ENCODE measurements around the gene GPR162.

Gene GPR162

GRCh38 chr12:6823182-6824084 lies 1.8 kb downstream of the GPR162 start:
- DNase-seq = no peak

- DNase-seq = no peak
Measured at GRCh38 chr12:6824085-6824775, 2.6 kb downstream of the GPR162 start.

DNA sequence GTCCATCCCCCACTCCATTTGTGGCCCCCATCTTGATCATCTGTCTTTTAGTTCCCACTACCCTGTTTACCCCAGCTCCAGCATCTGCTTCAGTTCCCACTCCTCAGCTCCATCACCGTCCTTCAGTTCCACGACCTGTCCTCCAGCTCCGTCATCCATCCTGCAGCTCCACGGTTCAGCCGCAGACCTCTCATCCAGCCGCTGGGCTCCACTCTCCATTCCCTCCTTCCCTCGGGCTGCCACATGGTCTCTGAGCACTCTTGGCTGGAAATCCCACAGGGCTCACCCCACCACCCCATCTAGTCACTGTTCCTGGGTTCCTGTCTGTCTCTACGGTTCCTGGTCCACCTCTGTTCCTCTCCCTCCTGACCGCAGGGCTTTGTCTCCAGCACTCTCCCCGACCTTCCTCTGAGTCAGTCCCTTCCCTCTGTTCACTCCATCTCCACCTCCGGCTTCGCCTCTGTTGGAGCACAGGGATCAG lies 3.3 kb downstream of the GPR162 start:
- DNase-seq = no peak

DNA sequence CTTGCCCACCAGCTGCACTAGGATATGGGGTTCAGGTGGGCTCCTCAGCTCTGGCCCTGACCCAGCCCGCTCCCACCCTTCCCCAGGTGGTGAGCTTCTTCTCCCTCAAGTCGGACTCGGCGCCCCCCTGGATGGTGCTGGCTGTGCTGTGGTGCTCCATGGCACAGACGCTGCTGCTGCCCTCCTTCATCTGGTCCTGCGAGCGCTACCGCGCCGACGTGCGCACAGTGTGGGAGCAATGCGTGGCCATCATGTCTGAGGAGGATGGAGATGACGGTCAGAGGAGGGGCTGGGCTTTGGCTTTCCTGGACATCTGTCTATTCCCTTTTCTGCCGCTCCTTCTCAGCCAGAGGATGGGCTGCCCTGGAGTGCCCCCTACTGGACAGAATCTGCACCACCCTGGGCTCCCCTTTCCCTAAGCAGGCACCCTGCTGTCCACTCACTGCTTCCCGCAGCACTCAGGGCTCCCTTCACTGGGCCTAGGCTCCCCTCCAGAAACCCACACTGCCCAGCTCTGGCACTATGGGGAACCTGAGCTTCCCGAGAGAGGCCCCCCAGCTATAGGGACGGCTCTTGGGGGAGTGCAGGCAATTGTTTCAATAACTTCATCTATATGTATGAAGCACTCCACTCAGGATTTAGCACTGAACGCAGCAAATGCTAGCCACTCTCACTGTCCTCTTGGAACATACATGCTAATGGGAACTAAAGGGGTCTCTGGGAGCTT lies 3.9 kb downstream of the GPR162 start:
- DNase-seq = peak; percentile 83

GRCh38 chr12:6826125-6826733 lies 4.6 kb downstream of the GPR162 start:
- no peak for DNase-seq

GRCh38 chr12:6826734-6827436 lies 5.3 kb downstream of the GPR162 start:
- DNase-seq = no peak

DNA sequence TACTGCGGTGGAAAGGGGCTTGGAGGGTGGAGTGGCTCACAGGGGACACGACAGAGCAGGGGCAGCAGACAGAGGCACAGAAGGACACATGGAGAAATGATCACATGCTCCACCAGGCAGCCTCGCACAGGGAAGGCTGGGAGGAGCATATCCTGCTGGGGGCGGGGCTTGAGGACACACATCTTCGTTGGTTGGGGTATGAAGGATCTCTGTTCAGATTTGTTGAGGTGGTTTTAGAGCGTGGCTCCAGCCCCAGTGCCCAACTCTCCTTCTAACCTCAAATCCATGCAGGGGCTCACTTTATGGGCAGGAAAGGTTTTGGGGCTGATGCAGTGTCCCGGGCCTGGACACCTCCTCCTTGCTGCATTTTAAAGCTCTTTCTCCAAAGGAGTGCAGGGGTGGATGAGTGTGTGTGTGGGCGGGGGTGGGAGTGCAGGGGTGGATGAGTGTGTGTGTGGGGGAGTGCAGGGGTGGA lies 5.9 kb downstream of the GPR162 start:
- DNase-seq = peak; percentile 85

GRCh38 chr12:6827982-6828780 lies 6.6 kb downstream of the GPR162 start, which contains the start of gene P3H3:
Gene P3H3 (plus strand): TSS chr12:6828407. CDS start chr12:6828441, 34 bp downstream.
- DNase-seq = peak; percentile 63

DNA sequence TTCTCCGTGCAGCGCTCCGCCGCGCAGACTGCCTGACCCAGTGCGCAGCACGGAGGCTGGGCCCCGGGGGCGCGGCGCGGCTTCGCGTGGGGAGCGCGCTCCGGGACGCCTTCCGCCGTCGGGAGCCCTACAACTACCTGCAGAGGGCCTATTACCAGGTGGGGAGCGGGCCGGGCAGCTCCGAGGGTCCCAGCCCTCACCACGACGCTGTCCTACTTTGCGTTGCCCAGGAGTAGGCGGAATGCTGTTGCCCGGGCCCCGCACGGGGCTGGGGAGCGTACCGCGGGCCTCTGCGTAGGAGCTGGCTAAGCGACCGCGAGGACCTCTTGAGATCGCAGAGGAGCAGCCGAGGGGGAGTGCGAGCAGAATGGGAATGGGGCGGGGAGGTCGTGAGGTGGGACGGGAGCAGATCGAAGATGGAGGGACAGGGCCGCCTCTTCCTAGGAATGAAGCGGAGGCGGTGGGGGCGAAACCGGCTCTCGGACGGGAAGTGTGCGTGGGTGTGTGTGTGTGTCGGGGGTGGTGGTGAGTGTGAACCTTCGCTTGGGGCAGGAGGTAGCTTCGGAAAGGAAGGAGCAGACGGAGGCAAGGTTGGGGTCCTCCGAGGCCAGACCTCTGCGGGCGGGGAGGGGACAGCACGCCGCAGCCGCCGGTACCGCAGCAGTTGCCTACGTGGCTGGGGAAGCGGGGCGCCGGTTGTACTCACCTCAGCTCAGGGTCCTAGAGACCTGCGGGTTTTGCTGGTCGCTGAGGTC lies 7.3 kb downstream of the GPR162 start:
- peak; percentile 61 for DNase-seq

- peak; percentile 48 for DNase-seq
Measured at GRCh38 chr12:6829536-6830220, 8.1 kb downstream of the GPR162 start.

GRCh38 chr12:6830286-6830890 lies 8.8 kb downstream of the GPR162 start:
- DNase-seq = no peak

DNA sequence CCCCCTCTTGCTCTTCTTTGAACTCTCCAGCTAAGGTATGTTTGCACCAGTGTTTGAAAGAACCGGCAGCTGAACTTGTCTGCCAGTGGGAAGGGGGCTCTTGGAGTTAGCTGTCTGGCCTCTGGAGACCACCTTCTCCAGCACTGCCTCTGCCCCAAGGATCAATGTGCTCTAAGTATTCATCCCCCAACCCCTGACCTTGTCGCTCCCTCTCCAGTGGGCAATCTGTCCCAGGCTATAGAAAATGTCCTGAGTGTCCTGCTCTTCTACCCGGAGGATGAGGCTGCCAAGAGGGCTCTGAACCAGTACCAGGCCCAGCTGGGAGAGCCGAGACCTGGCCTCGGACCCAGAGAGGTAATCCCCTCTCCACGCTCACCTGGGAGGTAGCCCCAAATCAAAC lies 9.4 kb downstream of the GPR162 start:
- DNase-seq = no peak

DNA sequence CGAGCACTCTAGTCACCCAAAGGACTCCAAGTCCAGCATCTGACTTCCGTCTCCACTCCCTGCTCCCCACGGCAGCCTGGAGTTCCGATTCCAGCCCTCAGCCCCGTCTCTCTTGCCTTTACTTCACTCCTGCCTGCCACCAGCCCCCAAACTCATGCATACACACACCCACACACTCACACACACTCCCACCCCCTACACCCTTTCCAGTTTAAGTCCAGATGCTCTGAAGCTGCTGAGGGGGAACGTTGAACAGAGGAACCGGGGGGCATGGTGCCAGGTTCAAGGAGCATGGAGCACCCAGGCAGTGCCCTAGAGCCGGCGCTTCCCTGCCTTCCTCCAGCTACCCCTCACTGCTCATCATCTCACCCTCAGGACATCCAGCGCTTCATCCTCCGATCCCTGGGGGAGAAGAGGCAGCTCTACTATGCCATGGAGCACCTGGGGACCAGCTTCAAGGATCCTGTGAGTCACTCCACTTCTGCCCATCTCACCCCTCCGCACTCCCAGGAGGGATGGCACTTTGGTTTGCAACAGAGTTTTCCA lies 9.9 kb downstream of the GPR162 start:
- DNase-seq = no peak

DNA sequence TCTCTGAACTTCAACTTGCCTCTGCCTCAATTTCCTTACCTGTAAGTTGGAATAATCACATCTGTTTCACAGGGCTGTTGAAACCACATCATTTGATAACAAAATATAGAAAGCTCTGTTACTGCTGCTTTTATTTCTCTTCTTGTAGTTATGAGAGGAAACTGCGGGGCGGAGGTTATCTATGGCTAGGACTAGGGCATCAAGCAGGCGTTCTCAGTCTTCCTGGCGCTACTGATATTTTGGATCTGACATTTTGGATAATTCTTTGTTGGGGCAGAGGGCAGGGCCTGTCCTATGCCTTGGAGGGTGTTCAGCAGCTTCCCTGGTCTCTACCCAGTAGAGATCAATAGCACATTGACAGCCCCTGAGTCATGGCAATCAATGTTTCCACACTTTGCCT lies 10.5 kb downstream of the GPR162 start:
- no peak for DNase-seq

GRCh38 chr12:6833189-6833890 lies 11.7 kb downstream of the GPR162 start:
- no peak for DNase-seq

DNA sequence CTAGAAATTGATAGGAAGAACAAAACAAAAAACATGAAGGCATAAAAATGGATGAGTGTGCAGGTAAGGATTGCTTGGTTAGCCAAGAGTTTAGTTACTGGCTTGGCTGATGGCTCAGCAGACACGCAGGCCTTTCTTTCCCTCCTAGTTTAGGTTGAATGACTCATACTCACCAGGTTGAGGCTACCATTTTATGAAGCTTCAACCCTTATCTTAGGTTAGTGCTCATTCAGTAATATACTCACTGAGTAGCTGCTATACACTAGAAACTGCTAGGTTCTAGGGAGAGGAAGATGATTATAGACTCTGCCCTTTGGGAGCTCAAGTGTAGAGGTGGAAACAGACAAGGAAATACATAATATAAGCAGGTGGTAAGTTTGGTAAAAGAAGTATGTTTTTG lies 12.6 kb downstream of the GPR162 start:
- no peak for DNase-seq

GRCh38 chr12:6834873-6835272 lies 13.3 kb downstream of the GPR162 start:
- no peak for DNase-seq

- no peak for DNase-seq
Measured at GRCh38 chr12:6836851-6837250, 15.2 kb downstream of the GPR162 start.
